Common myeloid progenitor, CD34-positive (primary cell): Measurements from ENCODE around the gene NOTUM. TPM values are rescaled to one million over a fixed set of nuclear protein-coding genes. Genes with fewer than 3 reads are reported as not detected.

Experiments used
- CTCF ChIA-PET: fragments of 350-600 bp; sonication (Branson Sonifier 250); formaldehyde crosslinking; loops from one replicate; lab custom pipeline; 2021; ENCODE audit warnings: antibody characterized with exemption; lab: Charles Lee
- POLR2A ChIA-PET: fragments of 350-600 bp; sonication (Branson Sonifier 250); formaldehyde crosslinking; loops from one replicate; lab custom pipeline; 2021; ENCODE audit warnings: antibody characterized with exemption; lab: Charles Lee
- DNase-seq, 3 donors: peaks; one replicate each; pipeline versions ENCODE4 v3.0.0 to v3.0.0-alpha.2; 2013
- H3K27ac ChIP-seq, 2 experiments: 1 replicate in 1 of 2; 2 replicates in 1 of 2; pipeline ENCODE4 v1.7.0; 2013; ENCODE audit warnings: inconsistent platforms in 2 of 2, low read length in 2 of 2, mild to moderate bottlenecking in 2 of 2, low read depth in 1 of 2, moderate library complexity in 1 of 2; ENCODE audit not compliant: severe bottlenecking in 2 of 2, insufficient read depth in 1 of 2, poor library complexity in 1 of 2
- H3K27me3 ChIP-seq, 5 experiments: replicated peaks in 2 of 5; 1 replicate in 3 of 5; 2 replicates in 2 of 5; pipeline versions ENCODE4 v1.6.1 to v1.7.0; 2013; ENCODE audit warnings: low read length in 4 of 5, mild to moderate bottlenecking in 2 of 5, moderate library complexity in 2 of 5, inconsistent platforms in 1 of 5; ENCODE audit not compliant: insufficient read depth in 5 of 5, control insufficient read depth in 4 of 5
- H3K36me3 ChIP-seq, 4 experiments: 1 replicate in 2 of 4; 2 replicates in 2 of 4; pipeline versions ENCODE4 v1.6.1 to v1.7.0; 2013; ENCODE audit warnings: low read length in 3 of 4, control low read depth in 1 of 4, mild to moderate bottlenecking in 1 of 4; ENCODE audit not compliant: control insufficient read depth in 4 of 4, insufficient read depth in 4 of 4
- H3K4me1 ChIP-seq, 4 experiments: 1 replicate in 3 of 4; 2 replicates in 1 of 4; pipeline versions ENCODE4 v1.6.1 to v1.7.1; 2013; ENCODE audit warnings: low read length in 3 of 4, mild to moderate bottlenecking in 3 of 4, control low read depth in 1 of 4, inconsistent platforms in 1 of 4, moderate library complexity in 1 of 4; ENCODE audit not compliant: control insufficient read depth in 4 of 4, insufficient read depth in 4 of 4; ENCODE audit errors: control extremely low read depth in 1 of 4
- H3K4me3 ChIP-seq, 7 experiments: 1 replicate in 4 of 7; 2 replicates in 3 of 7; pipeline versions ENCODE4 v1.5.1 to v1.7.0; 2013; ENCODE audit warnings: mild to moderate bottlenecking in 7 of 7, low read length in 6 of 7, moderate library complexity in 6 of 7, inconsistent platforms in 2 of 7, low read depth in 2 of 7, control low read depth in 1 of 7; ENCODE audit not compliant: insufficient read depth in 4 of 7, control insufficient read depth in 1 of 7; ENCODE audit errors: extremely low read depth in 1 of 7
- H3K9me3 ChIP-seq, 5 experiments: 1 replicate in 4 of 5; 2 replicates in 1 of 5; pipeline versions ENCODE4 v1.6.1 to v1.7.1; 2013; ENCODE audit warnings: low read length in 4 of 5, mild to moderate bottlenecking in 2 of 5, inconsistent platforms in 1 of 5, low read depth in 1 of 5, moderate library complexity in 1 of 5; ENCODE audit not compliant: control insufficient read depth in 4 of 5, insufficient read depth in 2 of 5; ENCODE audit errors: control extremely low read depth in 1 of 5
- WGBS: methylation state at CpG from one replicate; pipeline ENCODE4 v1.1.5; 2013; ENCODE audit not compliant: insufficient coverage; 5-methylcytosine and 5-hydroxymethylcytosine counted together
- polyA plus RNA-seq: library from polyadenylated mRNA; unstranded; fragments of 120-200 nt; gene quantifications from one replicate; pipeline ENCODE4 v1.2.1, GENCODE V29; 2013

The NOTUM gene
- polyA plus RNA-seq, result 0.20 TPM

DNA sequence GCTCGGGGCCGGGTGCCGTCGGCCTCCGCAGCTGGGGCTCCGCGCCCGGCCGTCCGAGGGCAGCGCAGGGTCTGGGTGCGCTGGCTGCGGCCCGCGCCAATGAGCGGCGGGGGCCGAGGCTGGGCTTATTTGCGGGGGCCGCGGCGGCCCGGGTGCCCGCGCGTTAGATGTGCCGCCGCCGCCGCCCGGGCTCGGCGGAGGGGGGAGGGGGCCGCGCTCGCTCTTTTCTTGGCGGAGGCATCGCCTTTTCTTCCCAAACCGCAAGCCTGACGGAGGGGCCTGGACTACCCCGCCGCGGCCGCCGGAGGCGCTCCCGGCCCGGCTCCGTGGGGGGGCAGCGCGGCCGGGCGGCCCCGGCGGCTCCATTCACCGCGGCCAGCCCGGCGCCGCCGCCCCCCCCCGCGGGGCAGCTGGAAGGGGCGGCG lies at the start of gene NOTUM:
TSS of gene NOTUM (minus strand) at position 101 of the 425 bp plus-strand sequence. CDS start 278 bp downstream, outside the sequence.
- H3K4me1 ChIP-seq, result peaks cover 0 to 30% (median 25%) of the 10 kb centered on the region in 4 experiments
- under 1% methylated on average over 46 of the region's 65 CpGs for WGBS
- peak within 1 kb of the TSS in 5 of 7 experiments; percentile 9 to 61 (median 42) for H3K4me3 ChIP-seq
- no peaks in the 10 kb centered on the region for H3K9me3 ChIP-seq
- ChIA-PET CTCF (interaction anchor here (1.0 to 6.4 kb wide), 8 partner anchors 15 to 68 kb away, joined by 3 to 117 read pairs (median 14); partner anchors contain the start of genes ASPSCR1, CENPX and LRRC45), POLR2A (no interaction called here)
- no peak within 1 kb of the TSS for H3K27ac ChIP-seq
- no peaks in the 10 kb centered on the region for H3K36me3 ChIP-seq
- peak in 2 of 3 donors; percentile 45 to 54 for DNase-seq
- peaks cover 0 to 63% (median 21%) of the 10 kb centered on the region in 5 experiments for H3K27me3 ChIP-seq

DNA sequence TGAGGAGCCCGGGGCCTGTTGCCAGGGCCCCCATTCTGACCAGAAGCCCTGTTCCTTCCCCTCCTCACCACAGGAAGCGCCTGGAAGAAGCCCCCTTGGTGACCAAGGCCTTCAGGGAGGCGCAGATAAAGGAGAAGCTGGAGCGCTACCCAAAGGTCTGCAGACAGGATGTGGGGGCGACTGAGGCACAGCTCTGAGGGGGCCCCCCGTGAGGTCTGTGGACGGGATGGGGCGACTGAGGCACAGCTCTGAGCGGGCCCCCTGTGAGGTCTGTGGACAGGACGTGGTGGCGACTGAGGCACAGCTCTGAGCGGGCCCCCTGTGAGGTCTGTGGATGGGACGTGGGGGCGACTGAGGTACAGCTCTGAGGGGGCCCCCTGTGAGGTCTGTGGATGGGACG lies 48.4 kb upstream of the NOTUM start:
- Histone ChIP-seq H3K36me3 (peaks cover 0 to 2% (median 1%) of the 10 kb centered on the region in 4 experiments), H3K9me3 (no peaks in the 10 kb centered on the region), H3K4me1 (peaks cover 0 to 47% (median 35%) of the 10 kb centered on the region in 4 experiments), H3K27me3 (no peaks in the 10 kb centered on the region), H3K27ac (no peak overlapping the region), H3K4me3 (no peak overlapping the region)
- peak in 1 of 3 donors; percentile 21 for DNase-seq
- POLR2A ChIA-PET, result no interaction called here
- WGBS, result 74% methylated on average over 14 of the region's 15 CpGs
- CTCF ChIA-PET, result interaction anchor here (0.7 to 5.2 kb wide), 6 partner anchors 12 to 136 kb away, joined by 3 to 30 read pairs (median 4); partner anchors contain the start of genes CENPX and LRRC45

DNA sequence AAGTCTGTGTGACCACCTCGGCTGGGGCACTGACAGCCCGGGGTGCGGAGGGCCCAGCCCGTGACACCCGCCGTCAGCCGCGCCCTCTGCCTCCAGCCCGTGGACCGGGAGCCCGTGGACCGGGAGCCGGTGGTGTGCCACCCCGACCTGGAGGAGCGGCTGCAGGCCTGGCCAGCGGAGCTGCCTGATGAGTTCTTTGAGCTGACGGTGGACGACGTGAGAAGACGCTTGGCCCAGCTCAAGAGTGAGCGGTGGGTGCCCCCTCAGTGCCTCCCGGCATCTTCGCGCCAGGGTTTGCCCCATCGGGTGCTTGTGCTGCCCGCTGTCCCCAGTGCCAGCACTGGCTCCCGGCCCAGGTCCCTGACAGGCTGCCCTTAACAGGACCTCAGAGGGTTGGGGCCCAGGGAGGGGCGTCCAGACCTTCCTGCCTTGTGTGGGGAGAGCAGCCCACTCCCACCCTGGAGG lies 48.0 kb upstream of the NOTUM start:
- Histone ChIP-seq H3K4me1 (peaks cover 0 to 47% (median 34%) of the 10 kb centered on the region in 4 experiments), H3K4me3 (no peak overlapping the region), H3K27me3 (no peaks in the 10 kb centered on the region), H3K9me3 (no peaks in the 10 kb centered on the region), H3K36me3 (peaks cover 0 to 2% (median 1%) of the 10 kb centered on the region in 4 experiments), H3K27ac (no peak overlapping the region)
- no peak for DNase-seq
- ChIA-PET CTCF (interaction anchor here (0.7 to 5.2 kb wide), 6 partner anchors 12 to 135 kb away, joined by 3 to 30 read pairs (median 4); partner anchors contain the start of genes CENPX and LRRC45), POLR2A (no interaction called here)
- WGBS, result 91% methylated on average over 24 of the region's 28 CpGs

DNA sequence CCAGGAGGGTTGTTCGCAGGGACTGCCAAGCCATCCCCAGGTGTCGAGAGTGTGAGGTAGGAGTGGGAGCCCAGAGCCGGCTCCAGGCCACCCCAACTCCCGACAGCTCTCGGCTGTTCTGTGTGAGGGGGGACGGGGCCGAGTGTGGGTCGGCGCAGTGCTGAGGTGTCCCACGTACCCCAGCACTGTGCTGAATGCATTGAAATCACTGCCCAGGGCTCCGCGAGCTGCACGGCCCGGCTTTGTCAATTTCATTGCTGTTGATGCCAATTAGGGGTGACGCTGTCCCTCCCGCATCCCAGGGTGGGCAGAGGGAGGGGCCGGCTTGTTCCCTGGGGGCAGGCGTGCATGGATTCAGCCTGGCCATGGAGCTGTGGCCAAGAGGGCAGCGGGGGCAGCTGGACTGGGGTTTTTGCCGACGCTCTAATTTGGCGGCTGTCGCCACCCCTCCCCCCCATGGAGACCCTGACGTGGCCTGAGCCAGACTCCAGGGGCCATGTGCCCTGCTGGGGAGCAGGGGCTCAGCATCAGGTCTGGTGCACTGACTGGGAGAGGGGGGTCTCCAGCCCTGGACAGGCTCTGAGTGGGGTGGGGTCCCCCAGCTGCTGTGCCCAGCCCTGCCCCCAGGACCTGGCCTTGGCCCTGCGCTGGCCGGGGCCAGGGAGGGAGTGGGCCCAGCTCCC lies 47.4 kb upstream of the NOTUM start:
- CTCF ChIA-PET, result interaction anchor here (1.7 to 5.2 kb wide), 3 partner anchors 13 to 53 kb away, joined by 5 to 30 read pairs (median 5); partner anchors contain the start of genes CENPX and LRRC45
- Histone ChIP-seq H3K9me3 (no peaks in the 10 kb centered on the region), H3K4me3 (no peak overlapping the region), H3K27me3 (no peaks in the 10 kb centered on the region), H3K36me3 (peaks cover 0 to 2% (median 1%) of the 10 kb centered on the region in 4 experiments), H3K27ac (no peak overlapping the region), H3K4me1 (peaks cover 0 to 44% (median 28%) of the 10 kb centered on the region in 4 experiments)
- POLR2A ChIA-PET, result no interaction called here
- DNase-seq, result no peak
- over 99% methylated on average over 12 of the region's 26 CpGs for WGBS

DNA sequence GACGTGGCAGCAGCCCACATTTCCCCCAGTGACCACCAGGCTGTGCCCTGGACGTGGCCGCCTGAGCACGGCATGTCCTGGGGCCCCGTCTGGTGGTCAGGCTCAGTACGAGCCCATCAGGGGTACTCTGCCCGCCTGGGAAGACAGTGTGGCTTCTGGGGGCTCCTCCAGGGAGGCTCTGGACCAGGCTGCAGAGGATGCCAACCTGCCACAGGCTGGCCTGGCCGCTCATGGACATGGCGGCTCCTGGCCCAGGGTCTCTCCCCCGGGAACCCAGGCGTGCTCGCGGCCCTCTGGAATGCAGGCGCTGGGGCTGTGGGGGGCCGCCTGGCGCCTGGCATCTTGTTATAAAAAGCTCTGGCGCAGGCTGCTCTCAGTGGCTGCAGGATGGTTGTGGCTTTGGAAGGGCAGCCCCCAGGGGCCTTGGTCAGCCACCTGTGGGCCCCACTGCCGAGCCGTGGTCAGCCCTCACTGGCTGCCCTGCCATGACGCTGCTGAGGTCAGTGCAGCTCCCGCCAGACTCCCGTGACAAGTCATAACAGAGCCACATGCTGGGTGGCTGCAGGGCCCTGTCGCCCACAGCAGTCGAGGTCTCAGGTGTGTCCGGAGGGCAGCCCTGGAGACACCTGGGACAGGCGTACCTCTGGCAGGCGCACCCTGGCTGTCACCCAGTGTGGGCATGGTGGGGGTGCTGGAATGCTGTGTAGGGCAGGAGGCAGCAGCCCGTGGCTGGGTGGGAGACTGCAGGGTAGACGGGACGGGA lies 46.7 kb upstream of the NOTUM start:
- no peak overlapping the region for H3K27ac ChIP-seq
- CTCF ChIA-PET, result interaction anchor here (5.2 kb wide), 1 partner anchor 14 kb away, joined by 30 read pairs; the partner anchor contains the start of genes CENPX and LRRC45
- peaks cover 0 to 37% (median 22%) of the 10 kb centered on the region in 4 experiments for H3K4me1 ChIP-seq
- POLR2A ChIA-PET, result no interaction called here
- H3K27me3 ChIP-seq, result no peaks in the 10 kb centered on the region
- peaks cover 0 to 2% (median 1%) of the 10 kb centered on the region in 4 experiments for H3K36me3 ChIP-seq
- no peak for DNase-seq
- no peak overlapping the region for H3K4me3 ChIP-seq
- WGBS, result 95% methylated on average over 21 of the region's 30 CpGs
- H3K9me3 ChIP-seq, result no peaks in the 10 kb centered on the region

DNA sequence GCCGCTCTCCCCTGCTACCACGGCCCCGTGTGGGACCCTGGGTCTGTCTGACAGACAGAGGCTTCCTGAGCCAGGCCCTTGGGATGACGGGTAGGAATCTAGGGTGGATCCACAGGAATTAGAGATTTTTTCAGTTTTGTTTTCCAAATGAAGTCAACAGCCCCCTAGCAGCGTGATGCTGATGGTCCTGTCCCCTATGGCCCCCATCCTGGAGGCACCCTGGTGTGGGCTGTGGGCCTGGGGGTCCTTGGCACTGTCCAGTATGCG lies 46.2 kb upstream of the NOTUM start:
- H3K27me3 ChIP-seq, result no peaks in the 10 kb centered on the region
- peaks cover 0 to 31% (median 17%) of the 10 kb centered on the region in 4 experiments for H3K4me1 ChIP-seq
- no peaks in the 10 kb centered on the region for H3K9me3 ChIP-seq
- no peak overlapping the region for H3K4me3 ChIP-seq
- CTCF ChIA-PET, result interaction anchor here (0.6 to 5.2 kb wide), 2 partner anchors 14 to 32 kb away, joined by 3 to 30 read pairs; partner anchors contain the start of genes CENPX and LRRC45
- 100% methylated on average over 5 of the region's 6 CpGs for WGBS
- no peak for DNase-seq
- POLR2A ChIA-PET, result no interaction called here
- no peak overlapping the region for H3K27ac ChIP-seq
- H3K36me3 ChIP-seq, result peaks cover 0 to 2% (median 1%) of the 10 kb centered on the region in 4 experiments
